Subcutaneous abdominal adipose tissue (tissue), 5 donors: ENCODE data around the gene NODAL.

Source experiments
- H3K27ac ChIP-seq: one replicate; pipeline ENCODE4 v1.7.0; 2013; ENCODE audit warnings: low read depth, mild to moderate bottlenecking, inconsistent platforms, low read length, moderate library complexity
- H3K27me3 ChIP-seq, 5 donors: one replicate each; pipeline ENCODE4 v1.7.0; 2013; ENCODE audit warnings: low read length in 5 of 5, inconsistent platforms in 1 of 5; ENCODE audit not compliant: control insufficient read depth in 5 of 5, insufficient read depth in 4 of 5
- H3K36me3 ChIP-seq, 5 donors: one replicate each; pipeline ENCODE4 v1.7.0; 2013; ENCODE audit warnings: low read length in 5 of 5; ENCODE audit not compliant: control insufficient read depth in 5 of 5, insufficient read depth in 5 of 5
- H3K4me1 ChIP-seq, 5 donors: one replicate each; pipeline ENCODE4 v1.7.0; 2013; ENCODE audit warnings: low read length in 5 of 5, mild to moderate bottlenecking in 3 of 5, moderate library complexity in 1 of 5; ENCODE audit not compliant: control insufficient read depth in 5 of 5, insufficient read depth in 5 of 5
- H3K4me3 ChIP-seq, 5 donors: one replicate each; pipeline ENCODE4 v1.7.0; 2013; ENCODE audit warnings: low read length in 5 of 5, low read depth in 1 of 5
- H3K9ac ChIP-seq, 5 donors: one replicate each; pipeline ENCODE4 v1.7.0; 2013; ENCODE audit warnings: low read length in 5 of 5, mild to moderate bottlenecking in 4 of 5, moderate library complexity in 3 of 5
- H3K9me3 ChIP-seq, 5 donors: one replicate each; pipeline ENCODE4 v1.7.0; 2013; ENCODE audit warnings: low read length in 5 of 5; ENCODE audit not compliant: control insufficient read depth in 5 of 5
- donor health status: healthy.
- donor health status: healthy.
- donor health status: healthy.
- donor health status: healthy.
- donor health status: healthy.

The NODAL gene

DNA sequence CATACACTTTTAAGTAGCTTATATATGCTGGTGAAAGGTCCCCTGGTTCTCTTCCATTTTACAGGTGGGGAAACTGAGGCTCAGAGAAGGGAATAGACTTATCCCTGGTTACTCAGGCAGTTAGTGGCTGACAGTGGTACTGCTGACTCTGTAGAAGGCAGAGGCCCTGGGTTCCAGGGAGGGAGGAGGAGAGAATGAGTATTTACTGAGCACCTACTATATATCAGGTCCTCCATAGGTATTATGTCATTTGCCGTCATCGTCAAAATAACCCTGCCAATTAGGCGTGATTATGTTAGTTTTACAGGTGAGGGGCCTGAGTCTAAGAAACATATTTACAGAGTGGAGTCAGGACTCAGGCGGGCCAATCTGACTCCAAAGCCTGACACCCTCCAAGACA lies 23.8 kb upstream of the NODAL start:
- Histone ChIP-seq H3K9me3 (no peaks in the 10 kb centered on the region), H3K27me3 (peaks cover 0 to 4% (median 0%) of the 10 kb centered on the region in 5 donors), H3K9ac (no peak overlapping the region), H3K4me1 (peaks cover 0 to 21% (median 16%) of the 10 kb centered on the region in 5 donors), H3K27ac (no peak overlapping the region), H3K36me3 (no peaks in the 10 kb centered on the region), H3K4me3 (no peak overlapping the region)

DNA sequence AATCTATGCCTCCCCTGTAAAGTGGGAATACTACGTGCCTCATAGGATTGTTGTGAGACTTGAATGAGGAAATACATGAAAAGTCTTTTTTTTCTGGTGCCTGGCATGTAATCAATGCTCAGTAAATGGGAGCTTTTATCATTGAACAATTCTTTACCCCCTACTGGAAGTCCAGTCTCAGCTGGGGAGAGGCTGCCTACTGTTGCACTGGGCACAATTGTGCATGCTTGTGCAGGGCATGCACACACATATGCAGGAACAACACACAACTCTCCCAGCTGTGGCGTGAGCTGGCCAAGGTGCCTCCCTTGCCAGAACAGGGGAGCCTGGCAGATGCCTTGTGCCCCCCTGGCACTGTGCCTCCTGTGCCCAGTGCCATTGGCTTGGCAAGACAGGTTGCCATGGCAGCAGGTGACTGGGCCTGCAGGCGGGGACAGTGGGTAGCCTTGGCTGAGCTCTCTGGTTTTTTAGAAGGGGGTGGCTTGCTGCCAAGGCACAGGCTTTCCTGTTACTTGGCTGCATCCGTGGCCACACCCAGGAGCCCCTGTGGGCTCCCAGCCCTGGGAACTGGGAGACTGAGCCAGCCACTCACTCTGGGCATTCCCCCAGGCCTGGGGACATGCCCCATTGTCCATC lies 21.0 kb upstream of the NODAL start:
- Histone ChIP-seq H3K27ac (no peak overlapping the region), H3K27me3 (no peaks in the 10 kb centered on the region), H3K4me3 (no peak overlapping the region), H3K36me3 (no peaks in the 10 kb centered on the region), H3K9ac (no peak overlapping the region), H3K4me1 (peaks cover 2 to 43% (median 41%) of the 10 kb centered on the region in 5 donors), H3K9me3 (no peaks in the 10 kb centered on the region)

DNA sequence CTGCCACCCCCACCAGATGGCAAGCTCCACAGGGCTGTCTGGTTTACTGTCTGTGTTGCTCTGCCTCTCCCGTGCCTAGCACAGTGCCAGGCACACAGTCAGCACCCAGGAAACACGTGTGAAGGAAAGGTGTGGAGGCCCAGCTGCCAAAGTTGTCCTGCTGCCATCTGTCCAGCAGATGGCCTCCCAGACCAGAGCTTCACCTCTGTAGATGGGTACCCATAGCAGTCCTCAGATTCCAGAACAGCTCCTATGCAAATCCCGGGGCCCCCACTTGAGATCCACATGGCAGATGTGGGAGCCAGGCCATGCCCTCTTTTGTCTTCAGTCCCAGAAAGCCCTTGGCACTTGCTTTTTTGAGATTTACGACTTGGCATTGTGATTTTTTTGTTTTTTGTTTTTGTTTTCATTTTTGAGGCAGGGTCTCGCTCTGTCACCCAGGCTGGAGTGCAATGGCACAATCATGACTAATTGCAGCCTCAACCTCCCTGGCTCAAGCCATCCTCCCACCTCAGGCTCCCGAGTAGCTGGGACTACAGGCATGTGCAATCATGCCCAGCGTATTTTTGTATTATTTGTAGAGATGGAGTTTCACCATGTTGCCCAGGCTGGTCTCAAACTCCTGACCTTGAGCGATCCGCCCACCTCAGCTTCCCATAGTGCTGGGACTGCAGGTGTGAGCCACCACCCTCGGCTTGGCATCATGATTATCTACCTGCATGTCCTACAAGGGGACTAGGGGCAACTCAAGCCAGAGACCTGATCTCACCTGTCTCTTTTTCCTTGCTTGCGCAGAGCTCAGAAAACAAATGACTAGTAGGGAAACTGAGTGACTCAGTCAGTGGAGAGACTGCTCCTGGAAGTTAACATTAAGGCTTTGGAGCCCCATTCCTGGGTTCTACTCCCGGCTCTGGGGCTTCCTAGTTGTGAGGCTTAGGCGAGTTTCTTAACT lies 20.2 kb upstream of the NODAL start:
- Histone ChIP-seq H3K36me3 (no peaks in the 10 kb centered on the region), H3K27me3 (peaks cover 0 to under 1% (median 0%) of the 10 kb centered on the region in 5 donors), H3K27ac (no peak overlapping the region), H3K9ac (no peak overlapping the region), H3K4me3 (no peak overlapping the region), H3K4me1 (peaks cover 2 to 43% (median 41%) of the 10 kb centered on the region in 5 donors), H3K9me3 (no peaks in the 10 kb centered on the region)

DNA sequence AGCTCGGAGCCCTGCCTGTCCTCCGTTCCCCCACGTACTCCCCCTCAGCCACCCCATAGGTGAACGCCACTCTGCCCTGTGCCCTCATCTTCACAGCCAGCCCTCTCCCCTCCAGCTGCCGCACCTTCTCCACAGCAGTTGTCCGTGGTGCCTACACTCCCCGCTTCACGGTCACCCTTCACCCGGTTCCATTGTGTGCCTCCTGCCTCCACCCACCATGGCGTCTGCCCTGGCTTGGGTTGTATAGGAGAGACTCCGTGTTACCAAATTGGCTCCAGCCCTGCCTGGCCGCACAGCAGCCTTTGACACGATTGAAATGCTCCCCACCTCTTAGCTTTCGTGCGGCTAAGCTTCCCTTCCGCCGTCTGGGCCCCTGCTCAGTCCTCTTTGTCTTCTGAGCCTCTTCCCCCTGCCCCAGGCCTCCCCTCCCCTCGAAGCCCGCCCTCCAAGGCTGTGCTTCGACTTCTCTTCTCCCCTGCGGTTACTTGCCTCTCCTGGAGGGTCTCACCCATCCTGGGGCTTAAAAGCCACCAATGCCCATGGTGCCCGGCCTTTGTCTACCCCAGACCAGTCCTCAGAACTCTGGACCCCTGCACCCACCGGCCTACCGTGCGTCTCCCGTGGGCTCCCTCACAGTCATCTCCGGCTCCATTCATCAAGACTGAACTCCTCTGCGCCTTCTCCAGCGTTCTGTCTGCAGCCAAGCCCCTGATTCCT lies 18.5 kb upstream of the NODAL start:
- Histone ChIP-seq H3K27me3 (peaks cover 0 to 2% (median 0%) of the 10 kb centered on the region in 5 donors), H3K36me3 (no peaks in the 10 kb centered on the region), H3K4me3 (peak overlapping the region in 2 of 5 donors; percentile 1 to 3), H3K9me3 (no peaks in the 10 kb centered on the region), H3K4me1 (peaks cover 2 to 43% (median 41%) of the 10 kb centered on the region in 5 donors), H3K9ac (peak overlapping the region in 1 of 5 donors; percentile 18), H3K27ac (no peak overlapping the region)

DNA sequence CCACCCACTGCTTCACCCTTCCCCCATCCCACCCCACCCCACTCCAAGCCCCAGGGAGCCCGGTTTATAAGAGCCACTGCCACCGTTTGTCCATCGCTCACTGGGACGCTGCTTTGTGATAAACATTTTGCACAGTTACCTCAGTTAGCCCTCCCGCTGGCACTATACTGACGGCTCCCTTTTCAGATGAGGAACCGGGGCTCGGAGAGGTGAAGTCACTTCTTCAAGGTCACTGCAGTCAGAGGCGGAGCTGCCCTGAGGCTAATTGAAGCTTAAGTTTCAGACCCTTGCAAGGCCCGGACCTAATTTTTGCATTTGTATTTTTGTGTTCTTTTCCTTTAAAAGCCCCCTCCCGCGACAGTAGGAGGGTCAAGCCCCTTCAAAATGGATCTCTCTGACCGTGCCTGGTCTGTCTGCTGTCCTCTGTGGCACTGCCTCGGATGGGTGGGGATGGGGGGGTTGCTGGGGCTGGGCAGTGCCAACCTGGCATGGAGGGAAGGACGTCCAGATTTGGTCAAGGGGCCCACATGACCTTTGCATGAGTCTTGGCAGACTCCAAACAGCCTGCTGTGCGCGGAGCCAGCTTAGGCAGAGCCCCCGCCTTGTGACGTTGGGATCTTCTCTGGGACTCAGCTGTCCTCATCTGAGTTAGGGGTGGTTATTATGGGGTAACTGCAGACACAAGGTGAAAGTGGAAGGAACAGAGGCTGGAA lies 17.7 kb upstream of the NODAL start:
- Histone ChIP-seq H3K27ac (no peak overlapping the region), H3K9ac (no peak overlapping the region), H3K36me3 (no peaks in the 10 kb centered on the region)

DNA sequence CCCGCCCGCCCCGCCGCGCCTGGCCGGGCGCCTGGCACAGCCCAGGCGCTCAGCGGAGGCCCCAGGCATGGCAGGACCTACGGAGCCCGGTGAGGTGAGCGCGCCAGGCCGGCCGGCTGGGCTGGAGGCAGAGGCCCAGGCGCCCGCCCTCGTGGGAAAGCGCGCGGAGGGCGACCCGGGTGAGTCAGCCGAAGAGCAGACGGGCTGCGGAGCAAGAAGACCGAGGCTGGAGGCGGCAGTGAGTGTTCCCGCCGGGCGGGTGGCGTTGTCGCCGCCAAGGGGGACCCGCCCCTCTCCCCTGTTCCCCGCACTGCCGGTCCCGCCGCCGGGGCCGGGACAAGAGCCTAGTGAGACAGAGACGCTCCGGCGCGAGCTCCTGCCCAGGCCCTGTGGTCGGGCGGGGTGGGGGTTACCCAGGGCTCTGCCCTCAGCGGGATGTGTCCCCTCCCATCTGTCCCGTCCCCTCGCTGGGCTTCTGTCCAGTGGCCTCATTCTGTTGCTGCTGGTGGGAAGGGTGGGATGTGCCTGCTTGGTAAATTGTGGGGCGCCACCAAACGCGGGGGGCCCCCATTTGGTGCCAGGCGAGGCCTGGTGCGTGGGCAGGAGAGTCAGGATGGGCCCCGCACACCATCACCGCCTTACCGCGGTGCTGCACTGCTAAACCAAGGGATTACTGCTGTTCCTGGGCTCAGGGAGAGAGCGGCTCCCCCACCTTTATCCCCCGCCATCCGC lies 17.0 kb upstream of the NODAL start:
- peak overlapping the region in 4 of 5 donors; percentile 42 to 51 (median 44) for H3K4me3 ChIP-seq
- H3K9me3 ChIP-seq: no peaks in the 10 kb centered on the region
- H3K27ac ChIP-seq: no peak overlapping the region
- H3K4me1 ChIP-seq: peaks cover 2 to 43% (median 41%) of the 10 kb centered on the region in 5 donors
- no peaks in the 10 kb centered on the region for H3K36me3 ChIP-seq
- H3K9ac ChIP-seq: peak overlapping the region in 3 of 5 donors; percentile 30 to 62 (median 46)
- peaks cover 0 to 2% (median 0%) of the 10 kb centered on the region in 5 donors for H3K27me3 ChIP-seq

More for the DNA sequence above, 17.7 kb upstream of the NODAL start:
- no peaks in the 10 kb centered on the region for H3K9me3 ChIP-seq
- peak overlapping the region in 2 of 5 donors; percentile 3 to 46 for H3K4me3 ChIP-seq
- peaks cover 2 to 43% (median 41%) of the 10 kb centered on the region in 5 donors for H3K4me1 ChIP-seq
- H3K27me3 ChIP-seq: peaks cover 0 to 2% (median 0%) of the 10 kb centered on the region in 5 donors

DNA sequence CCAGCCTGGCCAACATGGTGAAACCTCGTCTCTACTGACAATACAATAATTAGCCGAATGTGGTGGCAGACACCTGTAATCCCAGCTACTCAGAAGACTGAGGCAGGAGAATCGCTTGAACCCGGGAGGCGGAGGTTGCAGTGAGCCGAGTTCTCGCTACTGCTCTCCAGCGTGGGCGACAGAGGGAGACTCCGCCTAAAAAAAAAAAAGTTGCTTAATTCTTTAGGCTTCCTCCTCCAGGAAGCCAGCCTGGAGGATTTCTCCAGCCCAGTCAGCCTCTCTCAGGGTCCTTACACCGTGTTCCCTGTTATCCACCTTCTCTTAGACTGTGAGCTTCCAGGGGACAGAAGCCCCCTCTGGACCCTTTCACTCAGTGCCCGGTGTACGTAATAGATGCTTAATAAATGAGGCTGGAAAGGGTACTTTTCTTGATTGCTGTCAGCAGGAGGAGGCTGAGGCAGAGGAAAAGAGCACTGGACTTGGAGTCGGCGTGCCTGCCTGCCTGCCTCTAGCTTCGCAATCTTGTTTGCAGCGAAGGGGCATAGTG lies 16.4 kb upstream of the NODAL start:
- Histone ChIP-seq H3K36me3 (no peaks in the 10 kb centered on the region), H3K9me3 (no peaks in the 10 kb centered on the region), H3K27ac (no peak overlapping the region), H3K27me3 (peaks cover 0 to 2% (median 0%) of the 10 kb centered on the region in 5 donors), H3K4me1 (peaks cover 2 to 40% (median 39%) of the 10 kb centered on the region in 5 donors), H3K9ac (peak overlapping the region in 2 of 5 donors; percentile 46 to 52), H3K4me3 (peak overlapping the region; percentile 42 to 61 (median 46))

DNA sequence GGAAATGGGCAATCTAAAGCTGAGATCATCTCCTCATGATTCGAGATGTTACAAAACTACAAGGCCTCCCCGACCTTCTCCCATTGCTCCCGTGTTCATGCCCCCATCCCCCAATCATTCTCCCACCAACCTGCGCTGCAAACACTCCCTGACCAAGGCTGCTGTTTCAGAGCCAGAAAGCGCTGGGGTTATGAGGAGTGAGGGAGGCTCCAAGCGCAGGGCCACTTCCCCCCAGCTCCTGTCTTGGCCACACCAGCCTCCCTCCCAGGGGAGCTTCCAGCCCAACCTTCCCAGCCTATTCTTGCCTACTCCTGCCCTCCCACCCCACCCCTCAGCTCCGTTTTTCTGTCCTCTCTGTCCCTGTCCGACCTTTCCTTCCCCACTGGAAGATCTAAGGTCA lies 14.7 kb upstream of the NODAL start:
- Histone ChIP-seq H3K27me3 (peaks cover 0 to 2% (median 0%) of the 10 kb centered on the region in 5 donors), H3K4me3 (no peak overlapping the region), H3K9ac (no peak overlapping the region), H3K36me3 (no peaks in the 10 kb centered on the region), H3K4me1 (peaks cover 2 to 29% (median 25%) of the 10 kb centered on the region in 5 donors), H3K27ac (no peak overlapping the region), H3K9me3 (no peaks in the 10 kb centered on the region)
